ENCODE results near the gene BRDT. TPM values are rescaled to one million over a fixed set of nuclear protein-coding genes. Genes with fewer than 3 reads are reported as not detected.

The BRDT gene
- total RNA-seq, 4 donors from 2014 or later: 0.30 TPM; not detected in 3

GRCh38 chr1:91928026-91928425, 21.2 kb upstream of the BRDT start:
- WGBS, 2 donors: 72 to 95% methylated on average over 2 of the region's 2 CpGs
- H3K27me3 ChIP-seq: no peaks in the 10 kb centered on the region
- H3K9me3 ChIP-seq: no peaks in the 10 kb centered on the region
- no peaks in the 10 kb centered on the region for H3K36me3 ChIP-seq
- no peak overlapping the region for H3K4me3 ChIP-seq
- TF ChIP-seq CTCF (IDR thresholded peaks at IDR 0.05) (no peak), POLR2A (IDR thresholded peaks at IDR 0.05) (no peak), EP300 (IDR thresholded peaks at IDR 0.05) (no peak)
- no peak for DNase-seq (ENCODE audit: low spot score in 2 of 2)
- peaks cover 0 to 4% (median 1%) of the 10 kb centered on the region in 4 donors for H3K4me1 ChIP-seq
- H3K27ac ChIP-seq: no peak overlapping the region

DNA sequence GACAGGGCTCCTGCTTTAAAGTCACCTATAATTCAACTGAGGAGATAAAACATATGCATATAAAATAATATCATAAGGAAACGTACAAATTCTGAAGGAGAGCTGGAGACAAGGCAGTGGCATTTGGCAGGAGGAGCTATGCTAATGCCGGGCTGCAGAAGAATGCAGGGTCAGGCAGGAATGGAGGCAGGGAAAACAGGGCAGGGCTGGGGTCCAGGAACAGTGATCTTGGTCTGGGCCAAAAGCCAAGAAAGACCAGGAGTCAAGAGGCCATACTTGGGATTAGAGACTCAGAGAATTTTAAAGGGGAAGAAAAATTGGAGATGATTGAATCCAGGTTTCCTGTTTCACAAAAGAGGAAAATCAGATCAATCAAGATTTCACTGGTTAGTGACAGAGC, 20.0 kb upstream of the BRDT start:
- H3K27me3 ChIP-seq: no peaks in the 10 kb centered on the region
- no peak for DNase-seq (ENCODE audit: low spot score in 2 of 2)
- H3K36me3 ChIP-seq: no peaks in the 10 kb centered on the region
- no peaks in the 10 kb centered on the region for H3K9me3 ChIP-seq
- H3K27ac ChIP-seq: no peak overlapping the region
- H3K4me1 ChIP-seq: peaks cover 0 to 4% (median 1%) of the 10 kb centered on the region in 4 donors
- H3K4me3 ChIP-seq: no peak overlapping the region
- WGBS, 2 donors: 6 to 12% methylated on average over 2 of the region's 2 CpGs
- TF ChIP-seq POLR2A (IDR thresholded peaks at IDR 0.05): no peak
- TF ChIP-seq CTCF (IDR thresholded peaks at IDR 0.05): no peak
- no peak for TF ChIP-seq EP300 (IDR thresholded peaks at IDR 0.05)

- 97% methylated on average over 10 of the region's 10 CpGs for WGBS, 2 donors
- H3K36me3 ChIP-seq: no peaks in the 10 kb centered on the region
- H3K4me1 ChIP-seq: no peaks in the 10 kb centered on the region
- no peak overlapping the region for H3K27ac ChIP-seq
- no peak for TF ChIP-seq CTCF (IDR thresholded peaks at IDR 0.05)
- no peak for TF ChIP-seq POLR2A (IDR thresholded peaks at IDR 0.05)
- TF ChIP-seq EP300 (IDR thresholded peaks at IDR 0.05): no peak
- H3K9me3 ChIP-seq: peaks cover 0 to 8% (median 0%) of the 10 kb centered on the region in 4 donors
- no peak overlapping the region for H3K4me3 ChIP-seq
- DNase-seq (ENCODE audit: low spot score in 2 of 2): no peak
- H3K27me3 ChIP-seq: no peaks in the 10 kb centered on the region
Measured at GRCh38 chr1:91937613-91938012, 11.6 kb upstream of the BRDT start.

GRCh38 chr1:91940496-91940895, 8.7 kb upstream of the BRDT start:
- DNase-seq (ENCODE audit: low spot score in 2 of 2): no peak
- WGBS, 2 donors: 89 to 93% methylated on average over 3 of the region's 3 CpGs
- no peak overlapping the region for H3K27ac ChIP-seq
- H3K4me1 ChIP-seq: no peaks in the 10 kb centered on the region
- TF ChIP-seq POLR2A (IDR thresholded peaks at IDR 0.05) (no peak), EP300 (IDR thresholded peaks at IDR 0.05) (no peak), CTCF (IDR thresholded peaks at IDR 0.05) (no peak)
- H3K4me3 ChIP-seq: no peak overlapping the region
- H3K9me3 ChIP-seq: peaks cover 0 to 8% (median 0%) of the 10 kb centered on the region in 4 donors
- no peaks in the 10 kb centered on the region for H3K27me3 ChIP-seq
- no peaks in the 10 kb centered on the region for H3K36me3 ChIP-seq

DNA sequence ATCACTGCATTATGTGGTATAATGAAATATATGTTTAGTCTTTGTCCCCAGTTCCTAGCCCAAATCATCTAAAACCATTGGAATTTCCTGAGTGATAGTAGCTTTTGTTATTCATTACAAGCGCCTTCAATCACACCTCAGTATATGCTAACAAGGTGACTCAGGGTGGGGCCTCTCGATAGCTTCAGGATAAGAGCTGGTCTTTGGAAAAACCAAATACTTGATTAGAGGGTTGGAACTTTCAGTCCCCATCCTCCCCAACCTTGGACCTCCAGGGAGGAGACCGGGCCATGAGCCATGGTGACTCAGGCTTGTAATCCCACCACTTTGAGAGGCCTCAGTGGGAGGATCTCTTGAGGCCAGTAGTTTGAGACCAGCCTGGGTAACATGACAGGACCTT, 5.1 kb upstream of the BRDT start:
- H3K27ac ChIP-seq: no peak overlapping the region
- 91 to 92% methylated on average over 3 of the region's 3 CpGs for WGBS, 2 donors
- peaks cover 0 to 8% (median 0%) of the 10 kb centered on the region in 4 donors for H3K9me3 ChIP-seq
- no peak for DNase-seq (ENCODE audit: low spot score in 2 of 2)
- no peaks in the 10 kb centered on the region for H3K4me1 ChIP-seq
- H3K27me3 ChIP-seq: no peaks in the 10 kb centered on the region
- H3K4me3 ChIP-seq: no peak overlapping the region
- TF ChIP-seq EP300 (IDR thresholded peaks at IDR 0.05): no peak
- no peak for TF ChIP-seq POLR2A (IDR thresholded peaks at IDR 0.05)
- no peak for TF ChIP-seq CTCF (IDR thresholded peaks at IDR 0.05)
- no peaks in the 10 kb centered on the region for H3K36me3 ChIP-seq
